Neural progenitor cell (in vitro differentiated cells): Measurements from ENCODE around the gene FRAS1.

Source experiments
- EZH2 ChIP-seq: fragments of 200-600 bp; sonication (generic); IDR thresholded peaks from 2 replicates; pipeline ENCODE4 v1.6.1; 2017; ENCODE audit warnings: antibody characterized with exemption, mild to moderate bottlenecking, moderate library complexity
- TF ChIP-seq, protein P1 (sequence below): fragments of 200-600 bp; sonication (generic); IDR thresholded peaks from 2 replicates; pipeline ENCODE4 v1.5.1; 2017; ENCODE audit warnings: antibody characterized with exemption, mild to moderate bottlenecking

DNA sequence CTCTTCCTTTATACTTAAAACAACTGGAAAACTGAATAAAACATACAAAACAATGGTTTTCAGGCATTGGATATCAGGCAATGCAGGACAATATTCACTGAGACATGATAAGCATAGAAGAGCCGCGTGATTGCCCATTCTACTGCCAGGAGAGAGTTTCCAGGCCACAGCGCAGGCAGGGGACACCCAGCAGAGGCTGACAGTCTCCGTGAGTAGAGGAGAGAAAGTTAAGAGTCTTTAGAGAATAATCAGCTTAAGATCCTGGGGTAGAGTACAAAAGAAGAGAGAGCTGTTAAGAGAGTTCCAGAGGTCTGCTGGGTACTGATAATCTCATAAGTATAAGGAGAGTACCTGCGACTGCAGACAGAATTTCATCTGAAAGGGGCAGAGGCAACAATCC lies 18.4 kb upstream of the FRAS1 start:
- TF ChIP-seq, protein P1, sequence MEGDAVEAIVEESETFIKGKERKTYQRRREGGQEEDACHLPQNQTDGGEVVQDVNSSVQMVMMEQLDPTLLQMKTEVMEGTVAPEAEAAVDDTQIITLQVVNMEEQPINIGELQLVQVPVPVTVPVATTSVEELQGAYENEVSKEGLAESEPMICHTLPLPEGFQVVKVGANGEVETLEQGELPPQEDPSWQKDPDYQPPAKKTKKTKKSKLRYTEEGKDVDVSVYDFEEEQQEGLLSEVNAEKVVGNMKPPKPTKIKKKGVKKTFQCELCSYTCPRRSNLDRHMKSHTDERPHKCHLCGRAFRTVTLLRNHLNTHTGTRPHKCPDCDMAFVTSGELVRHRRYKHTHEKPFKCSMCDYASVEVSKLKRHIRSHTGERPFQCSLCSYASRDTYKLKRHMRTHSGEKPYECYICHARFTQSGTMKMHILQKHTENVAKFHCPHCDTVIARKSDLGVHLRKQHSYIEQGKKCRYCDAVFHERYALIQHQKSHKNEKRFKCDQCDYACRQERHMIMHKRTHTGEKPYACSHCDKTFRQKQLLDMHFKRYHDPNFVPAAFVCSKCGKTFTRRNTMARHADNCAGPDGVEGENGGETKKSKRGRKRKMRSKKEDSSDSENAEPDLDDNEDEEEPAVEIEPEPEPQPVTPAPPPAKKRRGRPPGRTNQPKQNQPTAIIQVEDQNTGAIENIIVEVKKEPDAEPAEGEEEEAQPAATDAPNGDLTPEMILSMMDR: no peak
- TF ChIP-seq EZH2: no peak
